ENCODE results near the gene A3GALT2.
A peak's percentile ranks its signal among the peaks of the same experiment; 100 is the strongest.

A3GALT2 gene

DNA sequence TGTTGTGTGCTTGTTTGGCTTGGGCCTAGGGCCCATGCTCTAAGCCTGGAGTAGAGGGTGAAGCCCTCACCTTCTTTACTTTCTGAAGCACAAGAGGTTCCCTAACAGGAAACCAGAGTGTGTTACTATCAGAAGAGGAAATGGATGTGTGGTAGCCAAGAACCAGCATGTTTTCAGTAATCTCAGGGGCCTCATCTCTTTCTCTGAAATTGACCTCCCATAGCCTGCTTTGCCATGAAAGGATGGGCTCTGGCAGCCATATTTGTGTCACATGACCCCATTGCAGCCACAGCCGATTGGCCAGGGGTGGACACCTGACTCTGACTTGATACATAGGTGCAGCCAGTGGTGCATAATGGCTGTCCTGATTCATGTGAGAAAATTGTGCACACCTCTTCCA lies 18.6 kb downstream of the A3GALT2 start:
- TF ChIP-seq, protein P1, sequence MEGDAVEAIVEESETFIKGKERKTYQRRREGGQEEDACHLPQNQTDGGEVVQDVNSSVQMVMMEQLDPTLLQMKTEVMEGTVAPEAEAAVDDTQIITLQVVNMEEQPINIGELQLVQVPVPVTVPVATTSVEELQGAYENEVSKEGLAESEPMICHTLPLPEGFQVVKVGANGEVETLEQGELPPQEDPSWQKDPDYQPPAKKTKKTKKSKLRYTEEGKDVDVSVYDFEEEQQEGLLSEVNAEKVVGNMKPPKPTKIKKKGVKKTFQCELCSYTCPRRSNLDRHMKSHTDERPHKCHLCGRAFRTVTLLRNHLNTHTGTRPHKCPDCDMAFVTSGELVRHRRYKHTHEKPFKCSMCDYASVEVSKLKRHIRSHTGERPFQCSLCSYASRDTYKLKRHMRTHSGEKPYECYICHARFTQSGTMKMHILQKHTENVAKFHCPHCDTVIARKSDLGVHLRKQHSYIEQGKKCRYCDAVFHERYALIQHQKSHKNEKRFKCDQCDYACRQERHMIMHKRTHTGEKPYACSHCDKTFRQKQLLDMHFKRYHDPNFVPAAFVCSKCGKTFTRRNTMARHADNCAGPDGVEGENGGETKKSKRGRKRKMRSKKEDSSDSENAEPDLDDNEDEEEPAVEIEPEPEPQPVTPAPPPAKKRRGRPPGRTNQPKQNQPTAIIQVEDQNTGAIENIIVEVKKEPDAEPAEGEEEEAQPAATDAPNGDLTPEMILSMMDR (IDR thresholded peaks at IDR 0.05; ENCODE audit: low read depth, low read length, missing control alignments) = no peak
- no peak for DNase-seq (ENCODE audit: low read depth)
- no peak overlapping the region for H3K4me3 ChIP-seq (ENCODE audit: low read depth, low read length)

DNA sequence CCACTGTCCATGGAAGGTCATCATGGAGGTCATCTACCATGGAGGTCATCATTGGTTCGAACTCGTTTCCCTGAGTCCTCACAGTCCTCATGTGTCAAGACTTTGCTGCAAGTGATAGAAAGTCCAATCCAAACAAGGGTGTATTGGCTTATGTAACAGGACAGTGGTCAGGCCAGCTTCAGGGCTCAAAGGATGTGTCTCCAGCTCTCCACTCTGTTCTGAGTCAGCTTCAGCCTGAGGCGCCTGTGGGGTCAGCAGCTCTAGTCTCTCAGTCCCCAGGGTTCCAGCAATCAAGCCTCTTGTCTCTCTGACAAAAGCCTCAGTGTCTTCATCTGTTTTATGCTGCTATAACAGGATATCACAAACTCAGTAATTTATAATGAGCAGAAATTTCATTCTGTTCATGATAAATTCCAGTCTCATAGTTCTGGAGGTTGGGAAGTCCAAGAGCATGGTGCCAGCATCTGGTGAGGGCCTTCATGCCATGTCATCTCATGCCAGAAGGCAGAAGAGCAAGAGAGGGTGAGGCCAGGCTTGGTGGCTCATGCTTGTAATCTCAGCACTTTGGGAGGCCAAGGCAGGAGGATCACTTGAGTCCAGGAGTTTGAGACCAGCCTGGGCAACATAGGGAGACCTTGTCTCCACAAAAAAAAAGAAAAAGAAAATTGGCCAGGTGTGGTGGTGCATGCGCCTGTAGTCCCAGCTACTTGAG lies 19.5 kb downstream of the A3GALT2 start:
- DNase-seq (ENCODE audit: low read depth) = no peak
- H3K4me3 ChIP-seq (ENCODE audit: low read depth, low read length) = no peak overlapping the region
- TF ChIP-seq, protein P1 (IDR thresholded peaks at IDR 0.05; ENCODE audit: low read depth, low read length, missing control alignments) = no peak

DNA sequence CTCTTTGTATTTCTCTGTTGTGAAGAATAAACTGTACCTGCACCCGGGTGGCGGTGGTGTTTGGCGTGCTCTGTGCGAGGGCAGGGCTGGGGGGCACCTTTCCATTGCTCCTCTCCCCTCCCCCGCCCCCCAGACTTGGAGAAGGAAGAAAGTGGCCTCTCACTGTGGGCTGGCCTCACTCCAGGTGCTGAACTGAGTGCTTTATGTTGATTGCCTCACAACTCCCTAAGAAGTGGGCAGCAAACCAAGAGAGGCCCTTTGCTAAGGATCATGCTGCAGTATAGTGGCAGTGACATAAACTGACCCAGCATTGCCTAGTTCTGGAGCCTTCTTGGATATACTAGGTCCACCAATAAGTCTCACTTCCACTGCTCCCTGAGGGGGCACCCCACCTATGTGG lies 20.2 kb downstream of the A3GALT2 start:
- H3K4me3 ChIP-seq (ENCODE audit: low read depth, low read length) = no peak overlapping the region
- DNase-seq (ENCODE audit: low read depth) = no peak
- TF ChIP-seq, protein P1 (IDR thresholded peaks at IDR 0.05; ENCODE audit: low read depth, low read length, missing control alignments) = no peak

DNA sequence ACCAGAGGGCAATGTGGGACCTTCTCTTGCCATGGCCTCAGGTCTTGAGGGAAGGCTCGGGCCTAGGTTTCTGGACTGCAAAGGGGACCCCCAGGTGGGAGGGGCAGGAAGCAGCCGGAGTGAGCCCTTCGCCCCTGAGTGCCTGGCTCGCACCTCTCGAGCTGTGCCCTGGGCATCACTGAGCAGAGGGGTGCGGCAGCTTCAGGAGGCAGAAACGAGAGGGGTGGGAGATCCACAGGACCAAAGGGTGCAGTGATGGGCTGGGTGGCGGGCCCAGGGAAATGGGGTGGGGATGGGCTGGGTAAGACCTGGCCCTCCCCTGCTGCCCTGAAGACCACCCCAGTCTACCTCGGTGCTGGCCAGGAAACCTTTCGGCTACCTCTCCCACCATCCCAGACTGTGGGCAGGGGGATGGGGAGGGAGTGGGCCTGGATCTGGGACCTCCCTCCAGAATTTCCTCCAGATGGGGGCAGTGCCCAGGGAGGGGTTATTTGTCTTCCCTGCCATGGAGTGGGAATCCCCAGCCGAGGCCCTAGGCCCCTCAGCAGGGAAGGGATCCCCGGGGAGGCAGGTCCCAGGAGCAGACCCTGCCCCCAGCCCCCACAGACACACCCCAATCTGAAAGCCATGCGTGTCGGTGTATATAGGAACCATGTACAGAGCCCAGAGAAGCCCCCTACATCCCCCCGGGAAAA lies 21.3 kb downstream of the A3GALT2 start:
- no peak for DNase-seq (ENCODE audit: low read depth)
- no peak overlapping the region for H3K4me3 ChIP-seq (ENCODE audit: low read depth, low read length)
- TF ChIP-seq, protein P1 (IDR thresholded peaks at IDR 0.05; ENCODE audit: low read depth, low read length, missing control alignments) = no peak

DNA sequence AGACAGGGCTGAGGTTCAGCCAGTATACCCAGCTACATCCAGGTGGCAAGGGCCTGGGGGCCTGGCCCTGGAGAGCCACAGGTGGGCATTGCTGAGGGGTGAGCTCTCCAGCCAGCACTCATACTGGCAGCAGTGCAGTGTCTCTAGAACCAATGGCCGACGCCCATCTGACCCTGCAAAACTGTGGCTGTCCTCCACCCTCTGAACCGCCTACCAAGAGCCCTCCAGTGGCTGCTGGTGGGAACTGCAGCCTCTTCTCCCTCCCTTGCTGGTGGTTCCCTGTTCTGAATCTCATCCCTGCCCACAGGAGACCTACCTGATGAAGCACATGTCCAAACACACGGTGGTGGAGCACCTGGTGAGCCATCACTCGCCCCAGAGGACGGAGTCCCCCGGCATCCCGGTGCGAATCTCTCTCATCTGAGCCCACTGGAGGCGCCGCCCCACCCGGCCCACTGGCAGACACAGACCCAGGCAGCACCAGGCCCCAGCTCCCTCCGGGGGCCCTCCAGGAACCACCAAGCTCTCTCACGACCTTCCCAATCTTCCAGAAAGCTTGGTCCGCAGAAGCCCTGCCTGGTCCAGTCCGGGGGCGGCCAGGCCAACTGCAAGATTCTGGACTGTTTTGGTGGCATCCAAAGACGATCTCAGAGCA lies 22.1 kb downstream of the A3GALT2 start:
- no peak overlapping the region for H3K4me3 ChIP-seq (ENCODE audit: low read depth, low read length)
- TF ChIP-seq, protein P1 (IDR thresholded peaks at IDR 0.05; ENCODE audit: low read depth, low read length, missing control alignments) = peak; percentile 99
- no peak for DNase-seq (ENCODE audit: low read depth)

DNA sequence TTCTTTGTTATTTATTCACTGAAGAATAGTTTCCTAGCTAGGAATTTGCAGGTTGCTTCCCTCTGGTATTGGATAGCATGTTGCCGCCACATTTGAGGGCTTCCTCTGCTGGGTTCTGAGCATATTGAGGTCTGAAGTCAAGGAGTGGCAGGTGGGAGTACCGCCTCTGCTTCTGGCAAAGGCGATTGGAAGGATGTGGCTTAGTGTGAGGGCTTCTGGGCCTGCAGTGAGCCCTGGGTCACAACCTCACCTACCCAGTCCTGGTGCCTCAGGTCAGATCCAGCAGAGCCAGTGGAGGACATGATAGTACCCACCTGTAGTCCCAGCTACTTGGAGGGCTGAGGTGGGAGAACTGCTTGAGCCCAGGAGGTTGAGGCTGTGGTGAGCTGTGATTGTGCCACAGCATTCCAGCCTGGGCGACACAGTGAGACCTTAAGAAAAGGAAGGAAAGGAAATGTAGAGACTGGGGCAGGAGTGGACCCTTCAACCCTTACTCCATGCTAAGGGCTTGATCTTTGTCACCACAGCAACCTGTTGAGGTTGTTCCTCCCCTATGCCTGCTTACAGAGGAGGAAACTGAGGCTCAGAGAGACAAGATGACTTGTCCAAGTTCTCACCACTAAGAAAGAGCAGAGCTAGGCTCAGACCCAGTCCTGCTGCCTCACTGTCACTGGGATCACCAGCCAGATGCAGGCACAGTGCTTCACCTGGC lies 22.8 kb downstream of the A3GALT2 start:
- TF ChIP-seq, protein P1 (IDR thresholded peaks at IDR 0.05; ENCODE audit: low read depth, low read length, missing control alignments) = no peak
- no peak overlapping the region for H3K4me3 ChIP-seq (ENCODE audit: low read depth, low read length)
- DNase-seq (ENCODE audit: low read depth) = no peak
